Activated T-cell treated with anti-CD3 and anti-CD28 coated beads for 4 hours (primary cell): Measurements from ENCODE around the gene GRIK4.

Source experiments
- DNase-seq: peaks from one replicate; pipeline ENCODE4 v3.0.0-alpha.2; 2020

Gene GRIK4

DNA sequence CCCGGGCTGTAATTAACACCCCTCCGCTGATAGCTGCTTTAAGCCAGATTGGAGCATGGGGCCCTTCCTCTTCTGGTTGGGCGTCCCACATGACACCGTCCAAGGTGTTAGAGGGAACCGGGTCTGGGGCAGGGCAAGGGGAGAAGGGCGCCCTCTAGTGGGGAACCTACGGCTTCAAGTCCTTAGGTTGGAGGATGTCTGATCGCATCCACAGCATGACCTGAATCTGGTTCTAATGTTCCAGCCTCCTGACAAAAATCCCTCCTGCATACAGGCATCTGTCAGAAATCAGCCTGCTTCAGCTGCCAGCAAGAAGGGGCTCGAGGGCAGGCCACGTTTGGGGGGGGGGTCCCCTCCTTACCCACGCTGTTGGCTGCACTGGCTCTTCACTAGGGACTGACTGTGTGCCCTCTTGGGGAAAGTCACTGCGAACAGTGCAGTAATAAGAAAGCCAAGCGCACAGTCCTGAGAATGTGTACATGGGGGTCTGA is 418.2 kb downstream of the GRIK4 start:
- DNase-seq = peak; percentile 9

GRCh38 chr11:120931057-120931779 is 419.7 kb downstream of the GRIK4 start:
- no peak for DNase-seq

GRCh38 chr11:120932305-120932915 is 420.9 kb downstream of the GRIK4 start:
- DNase-seq = no peak

GRCh38 chr11:120936356-120936755 is 424.8 kb downstream of the GRIK4 start:
- DNase-seq = no peak

GRCh38 chr11:120937501-120937900 is 426.0 kb downstream of the GRIK4 start:
- no peak for DNase-seq

- no peak for DNase-seq
These were observed 426.7 kb downstream of the GRIK4 start for GRCh38 chr11:120938260-120938659.

DNA sequence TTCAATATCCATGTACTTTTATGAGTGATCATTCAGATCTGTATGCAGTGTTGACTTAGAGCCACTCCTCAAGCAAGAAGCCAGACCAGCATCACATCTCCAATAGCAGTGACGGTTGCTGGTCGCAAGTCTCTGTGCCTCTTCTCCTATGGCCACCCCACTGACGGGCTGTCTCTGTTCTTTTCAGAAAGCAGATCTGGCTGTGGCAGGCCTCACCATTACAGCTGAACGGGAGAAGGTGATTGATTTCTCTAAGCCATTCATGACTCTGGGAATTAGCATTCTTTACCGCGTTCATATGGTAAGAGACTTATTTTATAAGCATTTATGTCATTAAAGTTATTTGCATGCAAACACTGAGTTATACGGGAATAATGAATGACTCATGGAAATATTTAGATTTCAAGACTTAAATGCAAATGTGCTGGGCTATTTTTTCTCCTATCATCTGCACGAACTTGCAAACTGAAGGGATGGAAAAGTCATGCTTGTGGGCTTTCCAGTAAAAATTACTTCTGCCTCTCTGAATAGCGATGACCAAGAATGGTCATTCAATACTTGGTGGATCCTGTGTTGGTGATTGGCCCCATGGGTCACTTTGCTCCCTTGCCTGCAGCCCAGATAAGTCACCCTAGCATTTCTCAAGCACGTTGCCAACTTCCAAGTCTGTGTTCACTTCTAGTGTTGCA is 428.8 kb downstream of the GRIK4 start:
- DNase-seq = no peak

DNA sequence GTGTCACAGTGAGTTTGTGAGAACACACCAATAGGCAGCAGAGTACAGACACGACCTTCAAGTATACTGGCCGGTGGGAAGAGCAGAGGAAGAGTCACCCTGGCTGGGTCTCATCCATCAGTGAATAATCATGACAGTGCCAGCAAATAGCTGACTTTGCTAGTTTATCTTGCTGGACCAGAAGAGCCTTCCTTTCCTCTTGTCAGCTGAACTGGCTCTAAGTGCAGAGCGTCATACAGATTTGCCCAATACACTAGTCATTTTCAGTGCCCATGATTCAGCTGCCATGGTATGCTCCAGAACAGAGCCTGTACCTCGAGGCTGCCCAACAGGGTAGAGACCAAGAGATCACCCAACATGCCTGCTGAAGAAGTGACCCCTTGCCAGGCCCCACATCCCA is 429.5 kb downstream of the GRIK4 start:
- DNase-seq = no peak

DNA sequence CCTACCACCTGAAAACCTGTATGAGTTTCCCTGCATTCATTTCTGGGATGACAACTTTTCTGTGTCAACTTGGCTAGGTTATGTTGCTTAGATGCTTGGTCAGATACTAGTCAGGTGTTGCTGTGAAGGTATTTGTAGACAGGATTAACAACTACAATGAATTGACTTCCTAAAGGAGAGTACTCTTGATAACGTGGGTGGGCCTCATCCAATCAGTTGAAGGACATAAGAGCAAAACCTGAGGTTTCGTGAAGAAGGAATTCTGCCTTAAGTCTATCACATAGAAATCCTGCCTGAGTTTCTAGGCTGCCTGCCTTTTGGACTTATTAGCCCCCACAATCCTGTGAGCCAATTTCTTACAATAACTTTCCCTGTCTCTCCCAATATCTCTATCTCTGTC is 431.2 kb downstream of the GRIK4 start:
- no peak for DNase-seq

GRCh38 chr11:120945042-120945441 is 433.5 kb downstream of the GRIK4 start:
- DNase-seq = no peak

GRCh38 chr11:120950880-120951279 is 439.3 kb downstream of the GRIK4 start:
- no peak for DNase-seq

DNA sequence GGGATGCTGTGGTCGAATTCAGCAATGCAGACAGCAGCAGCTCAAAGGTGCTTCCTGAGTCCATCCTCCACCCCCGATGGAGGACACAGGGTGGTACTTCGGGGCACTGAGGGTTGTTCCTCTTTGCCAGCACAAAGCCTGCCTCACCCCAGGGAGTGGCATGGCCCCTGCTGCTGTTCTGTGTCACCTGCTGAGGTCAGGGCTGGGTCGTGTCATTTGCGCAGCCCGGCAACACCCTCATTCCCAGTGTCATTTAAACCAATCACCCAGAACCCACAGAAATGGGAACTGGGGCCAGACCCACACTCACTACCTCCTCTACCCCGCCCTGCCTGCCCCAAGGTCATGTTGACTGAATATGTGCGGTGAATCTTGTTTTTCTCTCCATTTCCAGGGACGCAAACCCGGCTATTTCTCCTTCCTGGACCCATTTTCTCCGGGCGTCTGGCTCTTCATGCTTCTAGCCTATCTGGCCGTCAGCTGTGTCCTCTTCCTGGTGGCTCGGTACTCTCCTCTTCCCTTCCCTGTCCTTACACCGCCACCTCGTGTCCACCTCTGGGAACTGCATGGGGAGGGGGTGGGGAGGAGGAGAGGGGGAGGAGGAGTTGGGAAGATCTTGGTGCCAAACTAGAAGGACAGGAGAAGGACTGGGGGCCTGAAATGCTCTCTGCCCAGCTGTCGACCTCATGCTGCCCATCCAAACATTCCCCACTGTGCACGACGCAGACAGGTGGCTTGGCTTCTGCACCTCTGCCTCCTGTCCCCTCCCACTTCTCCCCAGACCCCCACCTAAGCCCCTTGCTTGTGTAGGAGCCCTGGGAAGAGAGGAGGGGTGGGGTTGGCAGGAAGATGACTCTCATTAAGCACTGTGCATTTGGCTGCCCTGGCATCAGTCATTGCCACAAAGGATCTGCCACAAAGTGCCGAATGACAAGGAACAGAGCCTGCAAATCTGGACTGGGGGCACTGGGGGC is 441.2 kb downstream of the GRIK4 start:
- DNase-seq = peak; percentile 48

- DNase-seq = no peak
These were observed 442.8 kb downstream of the GRIK4 start for GRCh38 chr11:120954381-120954780.

GRCh38 chr11:120956710-120957495 is 445.4 kb downstream of the GRIK4 start:
- DNase-seq = no peak

DNA sequence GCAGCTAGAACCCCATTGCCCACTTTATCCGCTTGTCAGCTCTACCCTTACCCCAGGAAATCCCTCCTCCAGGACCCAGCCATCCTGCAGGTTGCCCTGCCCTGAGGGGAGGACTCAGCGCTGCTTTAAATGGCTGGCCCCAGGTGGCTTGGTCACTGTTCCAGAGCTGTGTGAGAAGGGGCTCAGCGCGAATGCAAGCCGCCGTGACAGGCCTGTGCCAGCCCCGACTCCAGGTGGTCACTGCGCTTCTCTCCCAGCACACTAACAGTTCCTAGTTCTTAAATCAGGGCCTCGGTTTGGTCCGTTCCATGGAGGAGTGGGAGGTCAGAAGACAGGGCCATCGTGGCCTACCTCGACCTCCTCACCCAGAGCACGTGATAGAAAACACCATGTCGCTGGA is 446.6 kb downstream of the GRIK4 start:
- no peak for DNase-seq

- no peak for DNase-seq
These were observed 447.6 kb downstream of the GRIK4 start for GRCh38 chr11:120959189-120959588.

GRCh38 chr11:120964857-120965256 is 453.3 kb downstream of the GRIK4 start:
- DNase-seq = no peak

DNA sequence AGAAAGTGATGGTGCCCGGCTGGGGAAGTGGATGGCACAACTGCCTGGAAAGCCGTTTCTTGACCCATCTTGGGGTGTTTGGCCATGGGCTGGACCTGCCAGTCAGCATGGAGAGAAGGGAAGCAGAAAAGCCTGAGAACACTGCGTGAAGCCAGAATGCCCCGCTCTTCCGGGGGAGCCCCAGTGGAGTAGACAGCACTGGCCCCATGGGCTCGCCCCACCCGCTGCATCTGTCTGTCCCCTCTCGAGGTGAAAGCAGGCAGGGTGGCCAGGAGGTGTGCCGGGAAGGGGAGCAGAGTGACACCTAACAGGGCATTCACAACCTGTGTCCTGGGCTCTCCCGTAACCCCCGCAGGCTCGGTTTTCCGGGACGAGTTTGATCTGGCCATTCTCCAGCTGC is 455.3 kb downstream of the GRIK4 start:
- DNase-seq = no peak

- no peak for DNase-seq
These were observed 458.4 kb downstream of the GRIK4 start for GRCh38 chr11:120969993-120970392.

- no peak for DNase-seq
These were observed 460.3 kb downstream of the GRIK4 start for GRCh38 chr11:120971825-120972224.

GRCh38 chr11:120972621-120973020 is 461.1 kb downstream of the GRIK4 start:
- DNase-seq = no peak

- no peak for DNase-seq
These were observed 462.0 kb downstream of the GRIK4 start for GRCh38 chr11:120973501-120973900.
